ENCODE data around the gene NINL.
"Not testable (repeated sequence)": the region's sequence is repeated elsewhere in the genome, so short reads cannot be mapped to it uniquely, and the experiment has no call there.

The NINL gene

GRCh38 chr20:25592135-25592852 is 7.0 kb upstream of the NINL start:
- DNase-seq = peak; percentile 30

GRCh38 chr20:25590778-25591177 is 5.4 kb upstream of the NINL start:
- not testable (repeated sequence) for DNase-seq

- no peak for DNase-seq
These were observed 3.2 kb upstream of the NINL start for GRCh38 chr20:25588491-25588890.

GRCh38 chr20:25587536-25587935 is 2.2 kb upstream of the NINL start:
- DNase-seq = no peak

- DNase-seq = no peak
These were observed 1.5 kb upstream of the NINL start for GRCh38 chr20:25586877-25587276.

- not testable (repeated sequence) for DNase-seq
These were observed 1.7 kb downstream of the NINL start for GRCh38 chr20:25583607-25584006.

- DNase-seq = no peak
These were observed 4.6 kb downstream of the NINL start for GRCh38 chr20:25580711-25581110.

- peak; percentile 75 for DNase-seq
These were observed 6.1 kb downstream of the NINL start for GRCh38 chr20:25579081-25579770.

GRCh38 chr20:25576783-25577530 is 8.4 kb downstream of the NINL start:
- no peak for DNase-seq

- DNase-seq = no peak
These were observed 10.9 kb downstream of the NINL start for GRCh38 chr20:25574411-25574810.

GRCh38 chr20:25573288-25574251 is 11.8 kb downstream of the NINL start:
- DNase-seq = no peak

GRCh38 chr20:25571817-25572216 is 13.5 kb downstream of the NINL start:
- no peak for DNase-seq

GRCh38 chr20:25571240-25571639 is 14.1 kb downstream of the NINL start:
- DNase-seq = no peak

GRCh38 chr20:25570148-25570530 is 15.2 kb downstream of the NINL start:
- DNase-seq = no peak

- no peak for DNase-seq
These were observed 18.0 kb downstream of the NINL start for GRCh38 chr20:25567286-25567685.

- no peak for DNase-seq
These were observed 18.5 kb downstream of the NINL start for GRCh38 chr20:25566821-25567220.

GRCh38 chr20:25565578-25566157 is 19.7 kb downstream of the NINL start:
- no peak for DNase-seq

GRCh38 chr20:25563876-25564275 is 21.5 kb downstream of the NINL start:
- no peak for DNase-seq

- no peak for DNase-seq
These were observed 22.0 kb downstream of the NINL start for GRCh38 chr20:25563362-25563761.

GRCh38 chr20:25561771-25562170 is 23.6 kb downstream of the NINL start:
- not testable (repeated sequence) for DNase-seq

- peak; percentile 12 for DNase-seq
These were observed 31.5 kb downstream of the NINL start for GRCh38 chr20:25553819-25554296.

GRCh38 chr20:25552977-25553376 is 32.4 kb downstream of the NINL start:
- DNase-seq = no peak
